ENCODE data around the gene CLDN2.

The CLDN2 gene

GRCh38 chrX:106919932-106920452, at the start of gene CLDN2:
Gene CLDN2 (plus strand): TSS chrX:106920402. CDS start chrX:106928229, 7,827 bp downstream.
- TF ChIP-seq GATA3 (IDR thresholded peaks at IDR 0.05; ENCODE audit: low read depth, low read length) (no peak), GATA2 (IDR thresholded peaks at IDR 0.05; ENCODE audit: low read depth, low read length) (no peak)

GRCh38 chrX:106874075-106874474, 46.1 kb upstream of the CLDN2 start:
- TF ChIP-seq GATA3 (IDR thresholded peaks at IDR 0.05; ENCODE audit: low read depth, low read length), result no peak
- TF ChIP-seq GATA2 (IDR thresholded peaks at IDR 0.05; ENCODE audit: low read depth, low read length), result no peak

GRCh38 chrX:106875151-106875550, 45.1 kb upstream of the CLDN2 start:
- TF ChIP-seq GATA2 (IDR thresholded peaks at IDR 0.05; ENCODE audit: low read depth, low read length) (no peak), GATA3 (IDR thresholded peaks at IDR 0.05; ENCODE audit: low read depth, low read length) (no peak)

- no peak for TF ChIP-seq GATA2 (IDR thresholded peaks at IDR 0.05; ENCODE audit: low read depth, low read length)
- TF ChIP-seq GATA3 (IDR thresholded peaks at IDR 0.05; ENCODE audit: low read depth, low read length), result no peak
These were observed 30.7 kb upstream of the CLDN2 start for GRCh38 chrX:106889468-106889867.

- TF ChIP-seq GATA3 (IDR thresholded peaks at IDR 0.05; ENCODE audit: low read depth, low read length), result no peak
- TF ChIP-seq GATA2 (IDR thresholded peaks at IDR 0.05; ENCODE audit: low read depth, low read length), result no peak
These were observed 28.3 kb upstream of the CLDN2 start for GRCh38 chrX:106891762-106892460.

- TF ChIP-seq GATA2 (IDR thresholded peaks at IDR 0.05; ENCODE audit: low read depth, low read length), result no peak
These were observed 25.8 kb upstream of the CLDN2 start for GRCh38 chrX:106894392-106894909.

- no peak for TF ChIP-seq GATA2 (IDR thresholded peaks at IDR 0.05; ENCODE audit: low read depth, low read length)
- TF ChIP-seq GATA3 (IDR thresholded peaks at IDR 0.05; ENCODE audit: low read depth, low read length), result no peak
These were observed 25.2 kb upstream of the CLDN2 start for GRCh38 chrX:106894978-106895452.

GRCh38 chrX:106897259-106897658, 22.9 kb upstream of the CLDN2 start:
- no peak for TF ChIP-seq GATA3 (IDR thresholded peaks at IDR 0.05; ENCODE audit: low read depth, low read length)
- TF ChIP-seq GATA2 (IDR thresholded peaks at IDR 0.05; ENCODE audit: low read depth, low read length), result no peak

GRCh38 chrX:106898462-106898861, 21.7 kb upstream of the CLDN2 start:
- TF ChIP-seq GATA2 (IDR thresholded peaks at IDR 0.05; ENCODE audit: low read depth, low read length) (no peak), GATA3 (IDR thresholded peaks at IDR 0.05; ENCODE audit: low read depth, low read length) (no peak)

GRCh38 chrX:106899276-106899675, 20.9 kb upstream of the CLDN2 start:
- TF ChIP-seq GATA3 (IDR thresholded peaks at IDR 0.05; ENCODE audit: low read depth, low read length) (no peak), GATA2 (IDR thresholded peaks at IDR 0.05; ENCODE audit: low read depth, low read length) (no peak)

GRCh38 chrX:106899841-106900240, 20.4 kb upstream of the CLDN2 start:
- TF ChIP-seq GATA3 (IDR thresholded peaks at IDR 0.05; ENCODE audit: low read depth, low read length) (no peak), GATA2 (IDR thresholded peaks at IDR 0.05; ENCODE audit: low read depth, low read length) (no peak)

GRCh38 chrX:106901341-106901740, 18.9 kb upstream of the CLDN2 start:
- TF ChIP-seq GATA3 (IDR thresholded peaks at IDR 0.05; ENCODE audit: low read depth, low read length) (no peak), GATA2 (IDR thresholded peaks at IDR 0.05; ENCODE audit: low read depth, low read length) (no peak)

- TF ChIP-seq GATA3 (IDR thresholded peaks at IDR 0.05; ENCODE audit: low read depth, low read length), result no peak
- TF ChIP-seq GATA2 (IDR thresholded peaks at IDR 0.05; ENCODE audit: low read depth, low read length), result no peak
These were observed 18.4 kb upstream of the CLDN2 start for GRCh38 chrX:106901781-106902219.

GRCh38 chrX:106902684-106903083, 17.5 kb upstream of the CLDN2 start:
- TF ChIP-seq GATA3 (IDR thresholded peaks at IDR 0.05; ENCODE audit: low read depth, low read length) (no peak), GATA2 (IDR thresholded peaks at IDR 0.05; ENCODE audit: low read depth, low read length) (no peak)

GRCh38 chrX:106903291-106903824, 16.8 kb upstream of the CLDN2 start, which contains the start of gene RIPPLY1:
Gene RIPPLY1 (minus strand): TSS chrX:106903341. CDS start chrX:106903287, 54 bp downstream.
- TF ChIP-seq GATA2 (IDR thresholded peaks at IDR 0.05; ENCODE audit: low read depth, low read length) (no peak), GATA3 (IDR thresholded peaks at IDR 0.05; ENCODE audit: low read depth, low read length) (no peak)

Measured in SH-SY5Y (cell line).